Measurements from ENCODE around the gene NKX1-1.

GRCh38 chr4:1409079-1409478 is 2.8 kb upstream of the NKX1-1 start:
- no peak for TF ChIP-seq CTCF (IDR thresholded peaks at IDR 0.05; ENCODE audit: low read depth, low read length)
- no peak for TF ChIP-seq EZH2phosphoT487 (IDR thresholded peaks at IDR 0.05; ENCODE audit: low read depth)
